AG08395 (cell line): ENCODE measurements around the gene XXYLT1.
"Not testable (repeated sequence)": the region's sequence is repeated elsewhere in the genome, so short reads cannot be mapped to it uniquely, and the experiment has no call there.

Experiments used
- DNase-seq: peaks from one replicate; pipeline ENCODE4 v3.0.0; 2012; ENCODE audit warnings: mixed read lengths, low spot score

The XXYLT1 gene

GRCh38 chr3:195042743-195043606 is 228.0 kb downstream of the XXYLT1 start:
- no peak for DNase-seq

GRCh38 chr3:195041871-195042742 is 228.9 kb downstream of the XXYLT1 start:
- no peak for DNase-seq

DNA sequence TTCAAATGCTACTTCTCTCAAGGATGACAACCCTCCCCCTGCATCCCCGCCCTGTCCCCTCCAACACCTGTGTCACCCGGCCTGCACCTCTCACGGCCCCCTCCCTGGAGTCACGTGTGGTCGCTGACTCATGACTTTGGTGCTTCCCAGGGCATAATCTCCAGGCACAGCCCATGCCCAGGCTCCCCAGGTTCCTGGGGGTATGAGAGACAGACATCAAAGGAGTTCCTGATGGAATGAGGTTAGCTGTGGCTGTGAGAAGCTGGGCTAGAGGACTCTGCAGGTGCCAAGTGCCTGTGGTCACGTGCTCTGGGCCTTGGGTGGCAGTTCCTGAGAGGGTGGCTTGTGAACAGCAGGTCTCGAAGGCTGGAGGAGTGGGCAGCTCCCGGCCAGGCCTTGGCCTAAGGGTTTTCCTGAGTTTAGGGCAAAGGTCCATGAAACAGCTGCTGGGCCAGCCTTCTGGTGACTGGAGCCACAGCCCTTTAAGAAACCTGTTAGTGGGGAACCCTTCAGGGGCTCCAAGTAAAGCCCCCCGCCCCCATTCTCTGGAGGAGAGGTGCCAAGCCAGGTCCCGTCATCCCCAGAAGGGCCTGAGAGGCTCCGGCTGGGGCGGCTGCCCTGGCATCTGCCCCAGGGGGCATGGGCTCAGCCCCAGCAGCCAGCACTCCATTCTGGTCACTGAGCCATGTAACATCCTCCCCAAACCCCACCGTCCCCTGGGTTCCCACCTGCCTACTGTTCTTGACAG is 230.0 kb downstream of the XXYLT1 start:
- DNase-seq: no peak

GRCh38 chr3:195040094-195040493 is 230.9 kb downstream of the XXYLT1 start:
- no peak for DNase-seq

DNA sequence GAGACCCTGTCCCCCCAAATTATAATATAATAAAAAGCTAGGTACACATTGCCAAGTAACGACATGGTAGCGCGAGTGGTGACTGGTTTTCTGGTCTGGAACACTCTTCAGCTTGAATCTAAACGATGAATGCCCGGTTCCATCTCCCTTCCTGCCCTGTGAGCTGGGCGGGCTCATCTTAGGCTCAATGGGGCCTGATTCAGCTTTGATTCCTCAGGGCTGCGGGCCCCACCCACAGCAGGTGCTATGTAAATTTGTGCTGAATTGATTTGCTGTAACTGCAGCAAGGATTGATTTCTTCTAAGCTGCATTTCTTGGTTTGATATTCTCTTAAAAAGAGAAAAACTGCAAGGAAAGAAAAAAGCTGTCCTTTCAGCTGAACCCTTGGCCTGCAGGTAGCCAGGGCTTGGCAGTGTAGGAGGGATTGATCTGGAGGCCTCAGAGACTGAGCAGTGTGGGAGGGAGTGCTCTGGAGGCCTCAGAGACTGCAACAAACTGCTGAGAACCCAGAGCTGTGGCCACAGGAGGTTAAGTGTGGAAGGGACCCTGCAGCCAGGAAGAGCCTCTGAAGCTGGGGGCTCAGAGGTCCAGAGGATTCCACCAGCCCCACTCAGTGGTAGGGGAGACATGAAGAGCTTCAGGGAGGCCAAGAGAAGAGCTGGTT is 231.6 kb downstream of the XXYLT1 start:
- no peak for DNase-seq

GRCh38 chr3:195038161-195038560 is 232.8 kb downstream of the XXYLT1 start:
- DNase-seq: no peak

GRCh38 chr3:195037586-195037985 is 233.4 kb downstream of the XXYLT1 start:
- not testable (repeated sequence) for DNase-seq

DNA sequence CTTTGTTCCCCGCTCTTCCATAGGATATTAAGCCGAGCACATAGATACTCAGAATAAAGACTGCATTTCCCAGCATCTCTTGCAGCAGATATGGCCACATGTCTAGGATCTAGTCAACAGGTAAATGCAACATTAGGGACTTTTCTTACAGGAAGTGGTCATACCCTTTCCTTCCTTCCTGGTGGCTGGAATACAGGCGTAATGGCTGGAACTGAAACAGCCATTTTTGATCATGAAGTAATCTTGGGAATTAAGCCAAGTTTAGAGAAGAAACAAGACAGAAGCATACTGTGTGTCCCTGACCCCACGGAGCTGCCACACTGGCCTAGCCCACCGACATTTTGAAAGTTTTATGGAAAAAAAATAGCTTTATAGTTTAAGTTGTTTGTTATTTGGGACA is 234.0 kb downstream of the XXYLT1 start:
- no peak for DNase-seq

GRCh38 chr3:195036574-195036973 is 234.4 kb downstream of the XXYLT1 start:
- no peak for DNase-seq

- DNase-seq: no peak
Observed at GRCh38 chr3:195036203-195036505, 234.8 kb downstream of the XXYLT1 start.

GRCh38 chr3:195035345-195036202 is 235.4 kb downstream of the XXYLT1 start:
- no peak for DNase-seq

DNA sequence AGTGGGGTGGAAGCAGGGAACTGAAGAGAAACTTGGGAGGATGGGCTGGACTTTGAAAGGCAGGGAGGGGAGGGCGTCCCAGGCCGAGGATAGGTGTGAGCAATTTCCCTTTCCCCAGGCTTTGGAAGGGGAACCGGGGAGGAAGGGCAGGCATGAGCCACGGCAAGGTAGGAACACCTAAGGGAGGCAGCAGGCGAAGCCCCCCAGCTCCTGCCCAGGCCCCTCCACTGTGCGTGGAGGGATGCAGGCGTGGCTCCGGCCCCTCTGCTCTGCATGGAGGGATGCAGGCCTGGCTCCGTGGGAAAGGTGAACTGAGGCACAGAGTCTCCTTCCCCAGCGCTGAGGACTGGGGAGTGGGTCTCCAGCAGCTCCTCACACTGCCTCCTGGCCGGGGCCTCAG is 236.4 kb downstream of the XXYLT1 start:
- DNase-seq: no peak

GRCh38 chr3:195034101-195034500 is 236.9 kb downstream of the XXYLT1 start:
- no peak for DNase-seq

GRCh38 chr3:195033531-195034091 is 237.3 kb downstream of the XXYLT1 start:
- DNase-seq: no peak

DNA sequence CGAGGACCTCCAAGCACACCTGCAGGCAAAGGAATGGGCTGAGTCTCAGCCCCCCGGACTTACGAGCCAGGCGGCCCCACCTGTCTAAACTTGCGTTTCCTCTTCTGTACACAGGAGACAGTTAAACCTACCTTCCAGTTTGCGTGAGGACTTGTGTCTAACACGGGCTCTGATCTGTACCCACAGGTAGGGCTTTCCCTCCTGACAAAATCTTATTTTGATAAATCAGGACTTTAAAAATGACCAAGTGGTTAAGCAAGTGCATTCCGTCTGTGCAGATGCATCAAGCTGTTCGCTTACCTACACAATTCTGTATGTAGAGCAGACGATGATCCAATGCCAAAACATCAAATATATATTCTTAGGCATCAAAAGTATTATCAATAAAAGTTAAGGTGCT is 238.0 kb downstream of the XXYLT1 start:
- no peak for DNase-seq

DNA sequence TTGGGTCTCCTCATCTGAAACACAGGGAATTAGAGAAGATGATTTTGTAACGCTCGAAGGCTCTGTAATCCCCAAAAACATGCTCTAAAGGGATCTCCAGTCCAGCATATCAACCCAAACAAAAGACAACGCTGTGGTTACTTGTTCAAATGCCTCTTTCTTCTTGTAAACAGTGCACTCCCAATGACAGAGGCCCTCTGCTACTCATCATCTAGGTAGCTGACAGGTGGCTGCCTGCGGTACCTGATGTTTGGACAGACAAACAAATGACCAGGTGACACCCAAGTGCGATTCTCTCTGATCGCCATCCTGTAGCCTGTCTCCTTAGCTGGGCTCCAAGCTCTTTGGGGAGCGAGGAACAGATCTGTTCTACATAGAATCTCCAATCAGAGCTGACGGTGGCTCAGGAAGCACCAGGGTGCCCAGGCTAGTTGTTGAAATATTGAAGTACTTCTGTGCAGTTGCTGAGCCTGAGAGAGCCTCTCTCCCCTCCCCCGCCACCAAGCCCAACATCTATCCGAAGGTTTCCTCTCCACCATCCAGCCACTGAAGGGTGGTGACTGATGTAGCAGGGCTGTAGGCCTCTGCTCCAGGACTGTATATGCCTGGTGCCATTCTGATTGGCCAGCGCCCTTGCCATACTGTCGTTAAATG is 238.7 kb downstream of the XXYLT1 start:
- no peak for DNase-seq

DNA sequence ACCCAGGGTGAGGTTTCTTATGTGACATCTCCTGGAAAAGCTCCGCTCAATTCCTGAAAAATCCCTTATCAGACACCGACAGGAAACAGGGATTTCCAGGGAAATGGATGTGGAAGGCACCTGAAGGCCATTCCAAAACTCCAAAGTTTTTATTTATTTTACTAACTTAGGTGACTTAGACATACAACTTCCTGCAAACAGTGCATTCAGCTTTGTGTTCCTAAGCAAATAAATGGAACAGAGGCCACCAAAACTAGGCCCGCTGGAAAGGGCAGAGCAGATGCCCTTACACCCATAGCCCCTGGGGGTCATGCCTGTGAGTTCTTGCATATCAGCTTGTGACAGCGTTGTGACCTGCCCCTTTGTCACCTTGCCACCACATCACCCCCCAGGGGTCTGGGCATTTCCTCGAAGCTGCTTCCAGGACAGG is 239.4 kb downstream of the XXYLT1 start:
- no peak for DNase-seq

DNA sequence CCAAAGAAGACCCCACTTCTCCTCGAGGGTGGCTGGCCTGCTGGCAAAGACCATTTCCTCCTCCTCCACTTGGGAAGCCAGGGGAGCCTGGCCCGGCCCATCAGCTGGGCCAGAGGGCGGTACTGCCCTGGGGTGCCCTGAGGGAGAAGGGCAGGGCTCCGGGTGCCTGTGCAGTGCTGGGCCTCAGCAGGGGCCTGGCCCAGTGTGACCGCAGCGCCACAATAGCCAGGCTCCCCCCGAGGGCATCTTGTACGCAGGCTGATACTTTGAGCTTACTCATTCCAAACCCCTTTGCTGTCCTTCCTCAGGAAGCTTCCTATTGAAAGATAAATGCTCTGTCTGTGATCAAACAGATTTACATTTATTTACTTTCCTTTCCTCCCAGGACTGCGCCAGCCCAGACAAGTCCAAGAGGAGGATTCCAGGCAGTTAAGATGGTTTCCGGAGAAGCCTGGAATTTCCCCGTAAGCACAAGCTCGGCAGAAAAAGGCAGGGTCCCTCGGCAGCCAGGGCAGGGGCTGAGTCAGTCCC is 240.1 kb downstream of the XXYLT1 start:
- DNase-seq: no peak

DNA sequence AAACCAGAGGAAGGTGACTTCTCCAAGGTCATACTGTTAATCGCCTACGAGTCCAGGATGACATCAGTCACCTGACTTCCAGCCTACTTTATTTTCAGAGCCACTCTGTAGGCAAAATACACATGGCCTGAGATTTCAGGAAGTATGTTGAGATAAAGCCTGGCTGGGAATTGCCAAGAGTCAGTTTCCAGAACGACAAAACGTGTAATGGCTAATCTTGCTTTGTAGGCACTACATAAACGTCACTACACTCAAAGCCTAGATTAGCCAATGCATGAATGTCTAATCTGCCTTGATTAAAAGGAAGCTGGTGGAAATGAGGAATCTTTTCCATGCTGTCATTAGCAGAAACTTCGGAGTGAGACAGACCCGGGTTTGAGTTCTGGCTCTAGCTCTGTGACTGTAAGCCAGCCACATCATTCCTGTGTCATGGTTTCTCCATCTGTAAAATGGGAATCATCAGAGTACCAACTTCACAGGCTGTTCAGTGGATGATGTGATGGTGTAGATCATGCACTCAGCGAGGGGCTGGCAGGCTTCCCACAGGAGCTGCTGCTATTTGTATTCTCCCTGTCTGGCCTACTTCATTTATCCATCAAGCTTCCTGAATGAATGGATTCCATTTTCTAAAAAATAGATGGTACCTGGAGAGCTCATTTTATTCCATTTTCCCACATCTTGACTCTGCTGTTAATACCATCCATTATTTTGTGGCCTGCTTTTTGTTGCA is 241.9 kb downstream of the XXYLT1 start:
- DNase-seq: no peak
